Left ventricle myocardium inferior (tissue), 1 donor: ENCODE results near the gene MEIKIN. TPM values are rescaled to one million over a fixed set of nuclear protein-coding genes. Genes with fewer than 3 reads are reported as not detected.
"Not testable (repeated sequence)": the region's sequence is repeated elsewhere in the genome, so short reads cannot be mapped to it uniquely, and the experiment has no call there.

Experiments
- DNase-seq: peaks from one replicate; pipeline ENCODE4 v3.0.0-alpha.2; 2020
- H3K27ac ChIP-seq: fragments of 200-600 bp; replicated peaks from 2 replicates; pipeline ENCODE4 v1.8.0; 2021
- H3K27me3 ChIP-seq: fragments of 200-600 bp; 2 replicates; pipeline ENCODE4 v1.8.0; 2021; ENCODE audit warnings: low read depth
- H3K36me3 ChIP-seq: fragments of 200-600 bp; 2 replicates; pipeline ENCODE4 v1.8.0; 2021
- H3K4me1 ChIP-seq: fragments of 200-600 bp; 2 replicates; pipeline ENCODE4 v1.8.0; 2021
- H3K4me3 ChIP-seq: fragments of 200-600 bp; 2 replicates; pipeline ENCODE4 v1.8.0; 2021; ENCODE audit warnings: mild to moderate bottlenecking, moderate library complexity
- H3K9me3 ChIP-seq: fragments of 200-600 bp; replicated peaks from 2 replicates; pipeline ENCODE4 v1.8.0; 2021
- CTCF ChIP-seq: fragments of 200-600 bp; IDR thresholded peaks from 2 replicates; pipeline ENCODE4 v1.8.0; 2021; ENCODE audit warnings: antibody characterized with exemption, mild to moderate bottlenecking, borderline replicate concordance
- intact Hi-C: fragments of 100-400 bp; cut with micrococcal nuclease; formaldehyde crosslinking; loops from one replicate; pipeline ENCODE4 v1.11.0; 2022
- total RNA-seq: library from RNA; stranded (reverse); fragmentation: NEBNext Ultra II Directional; extraction: Animal tissue kit (Norgen Biotek cat#: 25700); gene quantifications from one replicate; pipeline ENCODE4 v1.2.1, GENCODE V29; 2021
- donor health status: DM: no; HTN: yes; CAD: no; lungs with severe emphysema.

The MEIKIN gene
- total RNA-seq, 1 donor from 2014 or later, result not detected

GRCh38 chr5:131846536-131846935 is 98.9 kb downstream of the MEIKIN start:
- Histone ChIP-seq H3K27me3 (no peaks in the 10 kb centered on the region), H3K36me3 (no peaks in the 10 kb centered on the region), H3K4me1 (no peaks in the 10 kb centered on the region), H3K9me3 (peaks cover 56% of the 10 kb centered on the region), H3K4me3 (no peak overlapping the region), H3K27ac (no peak overlapping the region)
- no peak for DNase-seq
- no peak for TF ChIP-seq CTCF
- intact Hi-C loops, result no loop called here

DNA sequence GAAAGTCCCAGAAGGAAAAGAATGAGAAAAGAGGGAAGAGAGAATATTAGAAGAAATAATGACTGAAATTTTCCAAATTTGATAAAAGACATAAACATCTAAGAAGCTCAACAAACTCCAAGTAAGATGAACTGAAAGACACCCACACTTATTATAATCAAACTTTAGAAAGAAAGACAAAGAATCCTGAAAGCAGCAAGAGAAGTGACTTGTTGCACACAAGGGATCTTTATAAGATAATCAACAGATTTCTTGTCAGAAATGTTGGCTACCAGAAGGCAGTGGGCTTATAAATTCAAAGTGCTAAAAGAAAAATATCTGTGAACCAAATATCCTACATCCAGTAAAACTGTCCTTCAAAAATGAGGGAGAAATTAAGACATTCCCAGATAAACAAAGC is 99.6 kb downstream of the MEIKIN start:
- intact Hi-C loops, result no loop called here
- H3K4me1 ChIP-seq, result no peaks in the 10 kb centered on the region
- no peak for DNase-seq
- no peak overlapping the region for H3K4me3 ChIP-seq
- H3K36me3 ChIP-seq, result no peaks in the 10 kb centered on the region
- H3K27ac ChIP-seq, result no peak overlapping the region
- TF ChIP-seq CTCF, result no peak
- peaks cover 56% of the 10 kb centered on the region for H3K9me3 ChIP-seq
- H3K27me3 ChIP-seq, result no peaks in the 10 kb centered on the region

DNA sequence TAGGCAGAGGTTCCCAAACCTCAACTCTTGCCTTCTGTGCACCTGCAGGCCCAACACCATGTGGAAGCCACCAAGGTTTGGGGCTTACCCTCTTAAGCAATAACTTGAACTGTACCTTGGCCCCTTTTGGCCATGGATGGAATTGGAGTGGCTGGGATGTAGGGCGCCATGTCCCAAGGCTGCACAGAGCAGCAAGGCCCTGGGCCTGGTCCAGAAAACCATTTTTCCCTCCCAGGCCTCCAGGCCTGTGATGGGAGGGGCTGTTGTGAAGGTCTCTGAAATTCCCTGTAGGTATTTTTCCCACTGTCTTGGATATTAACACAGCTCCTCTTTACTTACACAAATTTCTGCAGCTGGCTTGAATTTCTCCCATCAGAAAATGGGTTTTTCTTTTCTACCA is 102.5 kb downstream of the MEIKIN start:
- H3K4me1 ChIP-seq, H3K27me3 ChIP-seq, H3K4me3 ChIP-seq, H3K27ac ChIP-seq, H3K36me3 ChIP-seq, DNase-seq, intact Hi-C loops: not testable (repeated sequence)
- H3K9me3 ChIP-seq, result peaks cover 47% of the 10 kb centered on the region

DNA sequence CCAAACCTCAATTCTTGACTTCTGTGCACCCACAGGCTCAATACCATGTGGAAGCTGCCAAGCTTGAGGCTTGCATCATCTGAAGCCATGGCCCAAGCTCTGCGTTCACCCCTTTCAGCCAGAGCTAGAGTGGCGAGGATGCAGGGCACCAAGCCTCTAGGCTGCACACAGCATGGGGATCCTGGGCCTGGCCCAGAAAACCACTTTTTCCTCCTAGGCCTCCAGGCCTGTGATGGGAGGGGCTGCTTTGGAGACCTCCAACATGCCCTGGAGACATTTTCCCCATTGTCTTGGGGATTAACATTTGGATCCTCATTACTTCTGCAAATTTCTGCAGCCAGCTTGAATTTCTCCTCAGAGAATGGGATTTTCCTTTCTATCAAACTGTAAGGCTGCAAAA is 112.8 kb downstream of the MEIKIN start:
- DNase-seq, H3K36me3 ChIP-seq, H3K27me3 ChIP-seq, H3K27ac ChIP-seq, H3K4me1 ChIP-seq, H3K9me3 ChIP-seq, intact Hi-C loops, H3K4me3 ChIP-seq: not testable (repeated sequence)

DNA sequence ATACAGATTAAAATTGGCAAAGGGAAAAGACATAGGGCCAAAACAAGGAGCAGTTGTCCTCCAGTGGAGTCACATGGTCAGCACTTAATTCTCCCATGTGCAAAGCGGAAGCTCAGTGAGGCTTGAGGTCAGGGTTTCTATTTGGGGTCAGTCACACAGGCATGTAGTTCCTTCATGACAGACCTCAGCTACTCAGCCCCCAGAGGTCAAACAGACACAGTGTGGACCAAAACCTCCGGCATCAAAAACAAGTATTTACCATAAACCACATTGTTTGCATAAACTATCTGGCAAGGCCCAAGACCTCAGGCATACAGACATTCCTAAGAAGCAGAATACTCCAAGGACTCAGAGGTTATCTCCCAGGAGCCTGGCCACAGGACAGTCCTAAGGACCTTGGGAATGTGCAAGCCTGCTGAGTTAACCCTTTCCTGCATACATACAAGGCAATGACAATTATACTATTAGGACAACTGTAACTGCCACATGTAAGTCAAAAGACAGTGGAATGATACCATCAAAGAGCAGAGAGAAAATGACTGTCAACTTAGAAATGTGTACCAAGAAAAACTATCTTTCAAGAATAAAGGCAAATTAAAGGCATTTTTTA is 120.0 kb downstream of the MEIKIN start:
- Histone ChIP-seq H3K27me3 (peaks cover 3% of the 10 kb centered on the region), H3K36me3 (peaks cover 10% of the 10 kb centered on the region), H3K27ac (no peak overlapping the region), H3K9me3 (peaks cover 26% of the 10 kb centered on the region), H3K4me3 (no peak overlapping the region), H3K4me1 (no peaks in the 10 kb centered on the region)
- no peak for DNase-seq
- intact Hi-C loops, result no loop called here
- TF ChIP-seq CTCF, result no peak

DNA sequence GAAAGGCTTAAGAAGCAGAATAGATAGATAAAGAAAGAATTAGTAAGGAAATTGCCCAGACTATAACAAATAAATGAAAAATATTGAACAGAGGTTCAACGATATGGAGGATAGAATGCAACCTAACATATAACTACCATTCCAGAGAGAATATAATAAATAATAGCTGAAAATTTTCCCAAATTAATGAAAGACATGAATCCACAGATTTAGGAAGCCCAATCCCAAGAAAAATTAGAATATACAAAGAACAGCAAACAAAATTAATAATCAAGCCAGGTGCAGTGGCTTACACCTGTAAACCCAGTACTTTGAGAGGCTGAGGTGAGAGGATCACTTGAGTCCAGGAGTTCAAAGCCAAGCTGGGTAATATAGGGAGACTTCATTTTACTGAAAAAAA is 120.8 kb downstream of the MEIKIN start:
- no peak for DNase-seq
- H3K36me3 ChIP-seq, result peaks cover 10% of the 10 kb centered on the region
- H3K27me3 ChIP-seq, result peaks cover 3% of the 10 kb centered on the region
- H3K9me3 ChIP-seq, result peaks cover 26% of the 10 kb centered on the region
- no peak overlapping the region for H3K4me3 ChIP-seq
- TF ChIP-seq CTCF, result no peak
- no peaks in the 10 kb centered on the region for H3K4me1 ChIP-seq
- intact Hi-C loops, result no loop called here
- no peak overlapping the region for H3K27ac ChIP-seq
